Measurements from ENCODE around the gene ATP2C2.

DNA sequence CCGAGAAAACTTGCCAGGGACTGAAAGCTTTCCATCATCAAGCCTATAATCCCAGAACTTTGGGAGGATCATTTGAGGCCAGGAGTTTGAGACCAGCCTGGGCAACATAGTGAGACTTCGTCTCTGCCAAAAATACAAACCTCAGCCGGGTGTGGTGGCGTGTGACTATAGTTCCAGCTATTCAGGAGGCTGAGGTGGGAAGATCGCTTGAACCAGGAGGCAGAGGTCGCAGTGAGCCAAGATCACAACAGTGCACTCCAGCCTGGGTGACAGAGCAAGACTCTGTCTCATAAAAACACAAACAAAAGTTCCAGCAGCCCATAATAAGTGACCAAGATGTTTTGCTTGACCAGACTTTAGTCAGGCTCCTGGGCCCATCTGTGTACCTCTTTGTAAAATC lies 134.2 kb downstream of the ATP2C2 start:
- TF ChIP-seq, protein P1, sequence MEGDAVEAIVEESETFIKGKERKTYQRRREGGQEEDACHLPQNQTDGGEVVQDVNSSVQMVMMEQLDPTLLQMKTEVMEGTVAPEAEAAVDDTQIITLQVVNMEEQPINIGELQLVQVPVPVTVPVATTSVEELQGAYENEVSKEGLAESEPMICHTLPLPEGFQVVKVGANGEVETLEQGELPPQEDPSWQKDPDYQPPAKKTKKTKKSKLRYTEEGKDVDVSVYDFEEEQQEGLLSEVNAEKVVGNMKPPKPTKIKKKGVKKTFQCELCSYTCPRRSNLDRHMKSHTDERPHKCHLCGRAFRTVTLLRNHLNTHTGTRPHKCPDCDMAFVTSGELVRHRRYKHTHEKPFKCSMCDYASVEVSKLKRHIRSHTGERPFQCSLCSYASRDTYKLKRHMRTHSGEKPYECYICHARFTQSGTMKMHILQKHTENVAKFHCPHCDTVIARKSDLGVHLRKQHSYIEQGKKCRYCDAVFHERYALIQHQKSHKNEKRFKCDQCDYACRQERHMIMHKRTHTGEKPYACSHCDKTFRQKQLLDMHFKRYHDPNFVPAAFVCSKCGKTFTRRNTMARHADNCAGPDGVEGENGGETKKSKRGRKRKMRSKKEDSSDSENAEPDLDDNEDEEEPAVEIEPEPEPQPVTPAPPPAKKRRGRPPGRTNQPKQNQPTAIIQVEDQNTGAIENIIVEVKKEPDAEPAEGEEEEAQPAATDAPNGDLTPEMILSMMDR (conservative IDR thresholded peaks at IDR 0.05; ENCODE audit: low read depth, low read length) = no peak
- TF ChIP-seq EZH2 (IDR thresholded peaks at IDR 0.05; ENCODE audit: low read length, unreplicated experiment) = no peak
